Measurements from ENCODE around the gene PTPRN2. TPM values are rescaled to one million over a fixed set of nuclear protein-coding genes. Genes with fewer than 3 reads are reported as not detected.
"Not testable (repeated sequence)": the region's sequence is repeated elsewhere in the genome, so short reads cannot be mapped to it uniquely, and the experiment has no call there.

The PTPRN2 gene
- total and polyA plus RNA-seq, 9 of the 15 experiments (the other 6 are each of a cell fraction or from before 2014, with no cell fraction given), result not detected

GRCh38 chr7:158147431-158147830 lies 440.2 kb downstream of the PTPRN2 start:
- 54% methylated on average over 16 of the region's 18 CpGs for WGBS (ENCODE audit: insufficient coverage, low coverage, missing lambda C conversion rate)
- in situ Hi-C loops (cut with MboI); CTCF ChIA-PET (ENCODE audit: low intra/inter-chr PET ratio); H3K9me3 ChIP-seq (replicated peaks; ENCODE audit: control insufficient read depth, insufficient read depth, low read depth, low read length); H2AFZ ChIP-seq (ENCODE audit: low read depth, low read length); H3K36me3 ChIP-seq (ENCODE audit: control insufficient read depth, insufficient read depth, low read length); H3K27ac ChIP-seq (ENCODE audit: extremely low read depth, low read depth, low read length); BruUV-seq (replicated peaks); H3K9me1 ChIP-seq (ENCODE audit: control insufficient read depth, insufficient read depth, low read length); H3K4me1 ChIP-seq (replicated peaks in 1 of 2; ENCODE audit: control insufficient read depth in 2 of 2, insufficient read depth in 2 of 2, low read length in 2 of 2); intact Hi-C loops (cut with micrococcal nuclease); POLR2A ChIA-PET; H4K20me1 ChIP-seq (replicated peaks; ENCODE audit: control insufficient read depth, insufficient read depth, low read length); H3K9ac ChIP-seq (ENCODE audit: insufficient read depth in 1 of 2, low read depth in 2 of 2, low read length in 2 of 2); FAIRE-seq; H3K4me2 ChIP-seq (ENCODE audit: insufficient read depth, low read length); H3K79me2 ChIP-seq (ENCODE audit: control insufficient read depth, insufficient read depth, low read length); DNase-seq (ENCODE audit: extremely low read depth in 1 of 4, low spot score in 3 of 4); ATAC-seq; H3K4me3 ChIP-seq: not testable (repeated sequence)
- TF ChIP-seq E2F6 (IDR thresholded peaks at IDR 0.05; ENCODE audit: borderline replicate concordance in 1 of 2, extremely low read depth in 1 of 2, insufficient read depth in 1 of 2, insufficient read length in 1 of 2, low read depth in 1 of 2, low read length in 1 of 2, poor library complexity in 1 of 2, severe bottlenecking in 1 of 2), result peak; percentile 6 to 48
- peaks cover 15 to 44% of the 10 kb centered on the region in 2 experiments; a peak in 3 of 5 replicates for H3K27me3 ChIP-seq (ENCODE audit: control insufficient read depth in 2 of 2, insufficient read depth in 2 of 2, low read length in 2 of 2)

- 3% methylated on average over 13 of the region's 13 CpGs for WGBS (ENCODE audit: insufficient coverage, low coverage, missing lambda C conversion rate)
- Histone ChIP-seq H3K4me3 (no peak overlapping the region), H4K20me1 (replicated peaks; ENCODE audit: control insufficient read depth, insufficient read depth, low read length) (no peaks in the 10 kb centered on the region), H3K9me3 (replicated peaks; ENCODE audit: control insufficient read depth, insufficient read depth, low read depth, low read length) (peaks cover 10% of the 10 kb centered on the region), H3K4me1 (replicated peaks in 1 of 2; ENCODE audit: control insufficient read depth in 2 of 2, insufficient read depth in 2 of 2, low read length in 2 of 2) (no peaks in the 10 kb centered on the region), H3K27me3 (ENCODE audit: control insufficient read depth in 2 of 2, insufficient read depth in 2 of 2, low read length in 2 of 2) (peaks cover 27 to 50% of the 10 kb centered on the region in 2 experiments; a peak in 4 of 5 replicates), H3K9me1 (ENCODE audit: control insufficient read depth, insufficient read depth, low read length) (no peaks in the 10 kb centered on the region), H3K9ac (ENCODE audit: insufficient read depth in 1 of 2, low read depth in 2 of 2, low read length in 2 of 2) (no peak overlapping the region), H3K36me3 (ENCODE audit: control insufficient read depth, insufficient read depth, low read length) (no peaks in the 10 kb centered on the region), H3K27ac (ENCODE audit: extremely low read depth, low read depth, low read length) (no peak overlapping the region), H3K4me2 (ENCODE audit: insufficient read depth, low read length) (no peak overlapping the region), H3K79me2 (ENCODE audit: control insufficient read depth, insufficient read depth, low read length) (no peaks in the 10 kb centered on the region), H2AFZ (ENCODE audit: low read depth, low read length) (no peak overlapping the region)
- CTCF ChIA-PET (ENCODE audit: low intra/inter-chr PET ratio), result no interaction called here
- no TSS peak for BruUV-seq (replicated peaks)
- DNase-seq (ENCODE audit: extremely low read depth in 1 of 4, low spot score in 3 of 4) (no peak), ATAC-seq (no peak), FAIRE-seq (no peak)
- in situ Hi-C loops (cut with MboI) (no loop called here), intact Hi-C loops (cut with micrococcal nuclease) (no loop called here)
- POLR2A ChIA-PET, result interaction anchor here (0.7 kb wide), 1 partner anchor 8 kb away, joined by 3 read pairs; no protein-coding TSS in a partner anchor
- TF ChIP-seq ZNF592 (IDR thresholded peaks at IDR 0.05) (no peak), ZNF324 (CRISPR knock-in tag; IDR thresholded peaks at IDR 0.05) (no peak), FOXA3 (CRISPR knock-in tag; conservative IDR thresholded peaks at IDR 0.05 in 1 of 2, IDR thresholded peaks at IDR 0.05 in 1 of 2) (no peak), HINFP (tag; conservative IDR thresholded peaks at IDR 0.05; ENCODE audit: low read depth) (no peak)
These were observed 442.3 kb downstream of the PTPRN2 start for GRCh38 chr7:158145370-158145769.
